ENCODE data around the gene LCAT. TPM values are rescaled to one million over a fixed set of nuclear protein-coding genes. Genes with fewer than 3 reads are reported as not detected.

LCAT gene
- total and polyA plus RNA-seq, 4 donors = 8.4 to 43.9 (median 21.9) TPM

DNA sequence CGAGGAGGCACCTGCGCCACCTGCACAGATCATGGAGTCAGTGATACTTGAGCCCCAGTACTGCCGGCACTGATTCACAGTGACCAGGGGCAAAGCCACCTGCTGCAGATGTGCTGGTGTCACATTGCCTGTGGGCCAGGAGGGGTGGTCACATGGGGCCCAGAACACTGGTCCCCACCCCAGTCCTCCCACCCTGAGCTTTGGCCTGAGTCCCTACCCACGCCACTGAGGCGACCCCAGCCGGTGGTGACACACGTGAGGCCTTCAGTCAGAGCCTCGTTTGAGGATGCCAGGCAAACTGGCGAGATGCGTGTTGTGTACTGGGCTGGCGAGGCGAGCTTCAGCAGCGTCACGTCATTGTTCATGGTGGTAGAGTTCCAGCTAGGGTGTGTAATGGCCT lies 13.7 kb downstream of the LCAT start:
- TF ChIP-seq, protein P1, sequence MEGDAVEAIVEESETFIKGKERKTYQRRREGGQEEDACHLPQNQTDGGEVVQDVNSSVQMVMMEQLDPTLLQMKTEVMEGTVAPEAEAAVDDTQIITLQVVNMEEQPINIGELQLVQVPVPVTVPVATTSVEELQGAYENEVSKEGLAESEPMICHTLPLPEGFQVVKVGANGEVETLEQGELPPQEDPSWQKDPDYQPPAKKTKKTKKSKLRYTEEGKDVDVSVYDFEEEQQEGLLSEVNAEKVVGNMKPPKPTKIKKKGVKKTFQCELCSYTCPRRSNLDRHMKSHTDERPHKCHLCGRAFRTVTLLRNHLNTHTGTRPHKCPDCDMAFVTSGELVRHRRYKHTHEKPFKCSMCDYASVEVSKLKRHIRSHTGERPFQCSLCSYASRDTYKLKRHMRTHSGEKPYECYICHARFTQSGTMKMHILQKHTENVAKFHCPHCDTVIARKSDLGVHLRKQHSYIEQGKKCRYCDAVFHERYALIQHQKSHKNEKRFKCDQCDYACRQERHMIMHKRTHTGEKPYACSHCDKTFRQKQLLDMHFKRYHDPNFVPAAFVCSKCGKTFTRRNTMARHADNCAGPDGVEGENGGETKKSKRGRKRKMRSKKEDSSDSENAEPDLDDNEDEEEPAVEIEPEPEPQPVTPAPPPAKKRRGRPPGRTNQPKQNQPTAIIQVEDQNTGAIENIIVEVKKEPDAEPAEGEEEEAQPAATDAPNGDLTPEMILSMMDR (IDR thresholded peaks at IDR 0.05; ENCODE audit: control extremely low read depth, extremely low read depth) = no peak
- DNase-seq (no peak), ATAC-seq (ENCODE audit: insufficient read depth, low FRiP score) (no peak)
- Histone ChIP-seq H3K4me1 (ENCODE audit: control insufficient read depth in 5 of 5, insufficient read depth in 5 of 5, low read length in 5 of 5) (peaks cover 0 to 14% (median 0%) of the 10 kb centered on the region in 5 donors), H3K9ac (ENCODE audit: insufficient read depth in 1 of 2, low read length in 2 of 2) (no peak overlapping the region), H3K27ac (ENCODE audit: low read depth in 1 of 2, low read length in 1 of 2) (no peak overlapping the region), H3K27me3 (ENCODE audit: control insufficient read depth in 3 of 3, insufficient read depth in 3 of 3, low read length in 2 of 3) (no peaks in the 10 kb centered on the region), H3K9me3 (ENCODE audit: control insufficient read depth in 4 of 4, insufficient read depth in 3 of 4, low read length in 3 of 4) (no peaks in the 10 kb centered on the region), H3K36me3 (ENCODE audit: control insufficient read depth in 4 of 4, insufficient read depth in 4 of 4, low read length in 4 of 4) (peaks cover 0 to 39% (median 18%) of the 10 kb centered on the region in 4 donors), H3K4me3 (no peak overlapping the region)
- 93 to 96% methylated on average over 14 of the region's 14 CpGs for WGBS, 2 donors

DNA sequence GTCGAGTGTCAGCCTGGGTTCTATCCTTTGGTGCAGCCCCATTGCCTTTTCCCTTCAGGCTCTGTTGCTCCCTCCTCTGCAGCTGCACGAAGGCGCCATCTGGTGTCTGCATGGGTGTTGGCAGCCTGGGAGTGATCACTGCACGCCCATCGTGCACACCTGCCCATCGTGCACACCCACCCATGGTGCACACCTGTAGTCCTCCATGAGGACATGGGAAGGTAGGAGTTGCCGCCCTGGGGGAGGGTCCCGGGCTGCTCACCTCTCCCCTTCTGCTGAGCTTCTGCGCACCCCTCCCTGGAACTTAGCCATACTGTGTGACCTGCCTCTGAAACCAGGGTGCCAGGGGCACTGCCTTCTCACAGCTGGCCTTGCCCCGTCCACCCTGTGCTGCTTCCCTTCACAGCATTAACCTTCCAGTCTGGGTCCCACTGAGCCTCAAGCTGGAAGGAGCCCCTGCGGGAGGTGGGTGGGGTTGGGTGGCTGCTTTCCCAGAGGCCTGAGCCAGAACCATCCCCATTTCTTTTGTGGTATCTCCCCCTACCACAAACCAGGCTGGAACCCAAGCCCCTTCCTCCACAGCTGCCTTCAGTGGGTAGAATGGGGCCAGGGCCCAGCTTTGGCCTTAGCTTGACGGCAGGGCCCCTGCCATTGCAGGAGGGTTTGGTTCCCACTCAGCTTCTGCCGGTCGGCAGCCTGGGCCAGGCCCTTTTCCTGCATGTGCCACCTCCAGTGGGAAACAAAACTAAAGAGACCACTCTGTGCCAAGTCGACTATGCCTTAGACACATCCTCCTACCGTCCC lies 15.2 kb downstream of the LCAT start:
- ATAC-seq (ENCODE audit: insufficient read depth, low FRiP score) (peak; percentile 56), DNase-seq (peak; percentile 62 to 67 (median 64))
- H3K4me3 ChIP-seq = no peak overlapping the region
- H3K9me3 ChIP-seq (ENCODE audit: control insufficient read depth in 4 of 4, insufficient read depth in 3 of 4, low read length in 3 of 4) = no peaks in the 10 kb centered on the region
- H3K9ac ChIP-seq (ENCODE audit: insufficient read depth in 1 of 2, low read length in 2 of 2) = no peak overlapping the region
- no peaks in the 10 kb centered on the region for H3K27me3 ChIP-seq (ENCODE audit: control insufficient read depth in 3 of 3, insufficient read depth in 3 of 3, low read length in 2 of 3)
- TF ChIP-seq, protein P1 (IDR thresholded peaks at IDR 0.05; ENCODE audit: control extremely low read depth, extremely low read depth) = peak; percentile 89
- 54 to 61% methylated on average over 16 of the region's 16 CpGs for WGBS, 2 donors
- peaks cover 0 to 28% (median 17%) of the 10 kb centered on the region in 4 donors for H3K36me3 ChIP-seq (ENCODE audit: control insufficient read depth in 4 of 4, insufficient read depth in 4 of 4, low read length in 4 of 4)
- peaks cover 0 to 12% (median 0%) of the 10 kb centered on the region in 5 donors for H3K4me1 ChIP-seq (ENCODE audit: control insufficient read depth in 5 of 5, insufficient read depth in 5 of 5, low read length in 5 of 5)
- H3K27ac ChIP-seq (ENCODE audit: low read depth in 1 of 2, low read length in 1 of 2) = no peak overlapping the region

DNA sequence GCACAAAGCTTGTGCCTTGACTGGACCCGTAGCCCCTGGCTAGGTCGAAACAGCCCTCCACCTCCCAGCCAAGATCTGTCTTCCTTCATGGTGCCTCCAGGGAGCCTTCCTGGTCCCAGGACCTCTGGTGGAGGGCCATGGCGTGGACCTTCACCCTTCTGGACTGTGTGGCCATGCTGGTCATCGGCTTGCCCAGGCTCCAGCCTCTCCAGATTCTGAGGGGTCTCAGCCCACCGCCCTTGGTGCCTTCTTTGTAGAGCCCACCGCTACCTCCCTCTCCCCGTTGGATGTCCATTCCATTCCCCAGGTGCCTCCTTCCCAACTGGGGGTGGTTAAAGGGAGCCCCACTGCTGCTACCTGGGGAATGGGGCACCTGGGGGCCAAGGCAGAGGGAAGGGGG lies 15.8 kb downstream of the LCAT start:
- H3K27me3 ChIP-seq (ENCODE audit: control insufficient read depth in 3 of 3, insufficient read depth in 3 of 3, low read length in 2 of 3) = no peaks in the 10 kb centered on the region
- peaks cover 0 to 25% (median 16%) of the 10 kb centered on the region in 4 donors for H3K36me3 ChIP-seq (ENCODE audit: control insufficient read depth in 4 of 4, insufficient read depth in 4 of 4, low read length in 4 of 4)
- DNase-seq (no peak), ATAC-seq (ENCODE audit: insufficient read depth, low FRiP score) (no peak)
- H3K27ac ChIP-seq (ENCODE audit: low read depth in 1 of 2, low read length in 1 of 2) = no peak overlapping the region
- no peak overlapping the region for H3K9ac ChIP-seq (ENCODE audit: insufficient read depth in 1 of 2, low read length in 2 of 2)
- peaks cover 0 to 12% (median 0%) of the 10 kb centered on the region in 5 donors for H3K4me1 ChIP-seq (ENCODE audit: control insufficient read depth in 5 of 5, insufficient read depth in 5 of 5, low read length in 5 of 5)
- TF ChIP-seq, protein P1 (IDR thresholded peaks at IDR 0.05; ENCODE audit: control extremely low read depth, extremely low read depth) = no peak
- no peak overlapping the region for H3K4me3 ChIP-seq
- 87 to 91% methylated on average over 7 of the region's 7 CpGs for WGBS, 2 donors
- H3K9me3 ChIP-seq (ENCODE audit: control insufficient read depth in 4 of 4, insufficient read depth in 3 of 4, low read length in 3 of 4) = no peaks in the 10 kb centered on the region
